ENCODE data around the gene HAPLN3. TPM values are rescaled to one million over a fixed set of nuclear protein-coding genes. Genes with fewer than 3 reads are reported as not detected.

The HAPLN3 gene
- total RNA-seq, 1 experiment from 2014 or later = 42.4 TPM

DNA sequence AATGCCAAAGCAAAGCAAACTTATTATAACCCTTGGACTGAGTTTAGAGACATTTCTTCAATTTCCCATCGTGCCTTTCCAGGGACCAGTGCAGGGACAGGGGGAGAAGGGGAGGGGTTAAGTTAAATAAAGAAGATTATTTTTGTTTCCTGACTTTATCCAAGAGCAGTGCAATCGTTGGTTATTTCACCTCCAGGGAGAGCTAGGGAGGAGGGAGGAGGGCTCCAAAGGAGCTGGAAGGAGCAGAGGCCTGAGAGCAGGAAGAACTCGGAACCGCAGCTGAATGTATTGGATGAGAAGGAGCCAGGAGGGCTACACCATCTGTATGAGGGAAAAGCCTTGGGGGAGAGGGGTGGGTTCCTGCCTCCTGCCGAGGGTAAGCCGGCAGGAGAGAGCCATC lies 20.7 kb downstream of the HAPLN3 start:
- Histone ChIP-seq H2BK20ac (ENCODE audit: low read depth, low read length, poor library complexity, severe bottlenecking) (no peak overlapping the region), H2BK120ac (ENCODE audit: low read depth, low read length, poor library complexity, severe bottlenecking) (no peak overlapping the region), H3K27me3 (ENCODE audit: insufficient read depth, low read length) (no peaks in the 10 kb centered on the region), H3K4ac (ENCODE audit: low read depth, low read length) (no peak overlapping the region), H4K20me1 (ENCODE audit: control insufficient read depth, insufficient read depth, insufficient read length) (peaks cover 2% of the 10 kb centered on the region), H3K23ac (ENCODE audit: insufficient read length, low read depth, low read length) (no peak overlapping the region), H3K79me1 (ENCODE audit: insufficient read depth, low read depth, low read length, poor library complexity, severe bottlenecking) (no peaks in the 10 kb centered on the region), H2BK5ac (ENCODE audit: insufficient read length, low read length) (no peak overlapping the region), H2BK12ac (ENCODE audit: insufficient read length, low read depth, low read length) (no peak overlapping the region), H3K4me2 (ENCODE audit: insufficient read depth, insufficient read length, low read length) (no peak overlapping the region), H3T11ph (ENCODE audit: low read length) (no peak overlapping the region), H3K9ac (ENCODE audit: extremely low read depth, insufficient read length, low read length) (no peak overlapping the region), H4K8ac (replicated peaks; ENCODE audit: insufficient read length, low read depth, low read length) (no peak overlapping the region), H2BK15ac (ENCODE audit: low read depth, low read length) (no peak overlapping the region), H4K91ac (ENCODE audit: insufficient read length, low read depth, low read length) (no peak overlapping the region), H2AK5ac (ENCODE audit: insufficient read length, low read length) (no peak overlapping the region), H3K9me3 (ENCODE audit: control insufficient read depth, low read depth, low read length) (no peaks in the 10 kb centered on the region), H4K5ac (ENCODE audit: insufficient read length, low read depth, low read length) (no peak overlapping the region), H2AFZ (ENCODE audit: low read length) (no peak overlapping the region), H3K18ac (ENCODE audit: insufficient read length, low read depth, low read length) (no peak overlapping the region), H3K27ac (ENCODE audit: insufficient read length, low read depth, low read length) (no peak overlapping the region), H3K79me2 (ENCODE audit: insufficient read depth, low read length) (no peaks in the 10 kb centered on the region), H3K56ac (ENCODE audit: insufficient read length, low read depth, low read length) (no peak overlapping the region), H3K14ac (ENCODE audit: insufficient read depth, low read length) (no peak overlapping the region), H3K4me1 (ENCODE audit: insufficient read depth, low read length) (no peaks in the 10 kb centered on the region; the same call in 1 of the 2 replicates), H3K23me2 (ENCODE audit: insufficient read length, low read depth, low read length, poor library complexity, severe bottlenecking) (no peaks in the 10 kb centered on the region)
- peaks cover 0 to 6% of the 10 kb centered on the region in 2 experiments; a peak in 3 of 5 replicates for H3K9me3 Mint-ChIP-seq
- peaks cover 13 to 33% (median 16%) of the 10 kb centered on the region in 3 experiments; a peak in 6 of 7 replicates for H3K36me3 Mint-ChIP-seq (ENCODE audit: insufficient read depth in 1 of 3, low read depth in 3 of 3)
- H3K27me3 Mint-ChIP-seq (ENCODE audit: low read depth) = peaks cover 11% of the 10 kb centered on the region
- peak overlapping the region in 2 of 3 experiments; percentile 43 to 53; a peak in 4 of 7 replicates for H3K27ac Mint-ChIP-seq
- no CpG with 5 or more reads among the region's 6 CpGs for WGBS (ENCODE audit: extremely low coverage, insufficient read length, low lambda C conversion rate)
- DNase-seq = no peak
- H3K4me1 Mint-ChIP-seq = peaks cover 9 to 14% of the 10 kb centered on the region in 2 experiments
- TF ChIP-seq, protein P1, sequence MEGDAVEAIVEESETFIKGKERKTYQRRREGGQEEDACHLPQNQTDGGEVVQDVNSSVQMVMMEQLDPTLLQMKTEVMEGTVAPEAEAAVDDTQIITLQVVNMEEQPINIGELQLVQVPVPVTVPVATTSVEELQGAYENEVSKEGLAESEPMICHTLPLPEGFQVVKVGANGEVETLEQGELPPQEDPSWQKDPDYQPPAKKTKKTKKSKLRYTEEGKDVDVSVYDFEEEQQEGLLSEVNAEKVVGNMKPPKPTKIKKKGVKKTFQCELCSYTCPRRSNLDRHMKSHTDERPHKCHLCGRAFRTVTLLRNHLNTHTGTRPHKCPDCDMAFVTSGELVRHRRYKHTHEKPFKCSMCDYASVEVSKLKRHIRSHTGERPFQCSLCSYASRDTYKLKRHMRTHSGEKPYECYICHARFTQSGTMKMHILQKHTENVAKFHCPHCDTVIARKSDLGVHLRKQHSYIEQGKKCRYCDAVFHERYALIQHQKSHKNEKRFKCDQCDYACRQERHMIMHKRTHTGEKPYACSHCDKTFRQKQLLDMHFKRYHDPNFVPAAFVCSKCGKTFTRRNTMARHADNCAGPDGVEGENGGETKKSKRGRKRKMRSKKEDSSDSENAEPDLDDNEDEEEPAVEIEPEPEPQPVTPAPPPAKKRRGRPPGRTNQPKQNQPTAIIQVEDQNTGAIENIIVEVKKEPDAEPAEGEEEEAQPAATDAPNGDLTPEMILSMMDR (conservative IDR thresholded peaks at IDR 0.05) = no peak
- H3K4me3 Mint-ChIP-seq = no peak overlapping the region
